ENCODE data around the gene ZNF678.

GRCh38 chr1:227725046-227725445 lies 161.7 kb downstream of the ZNF678 start:
- TF ChIP-seq CTCF (IDR thresholded peaks at IDR 0.05; ENCODE audit: low read depth, low read length) = no peak
- TF ChIP-seq EZH2phosphoT487 (IDR thresholded peaks at IDR 0.05; ENCODE audit: low read depth) = no peak

Data from OCI-LY3 (cell line).